K562 (cell line): ENCODE measurements around the gene PCLAF.

ENCODE experiments used
- BRCA1 ChIP-seq, 2 experiments: fragments of 450-650 bp in 1 of 2; sonication (generic) in 1 of 2; formaldehyde crosslinking in 1 of 2; IDR thresholded peaks; 2 replicates each; pipeline versions ENCODE4 v1.5.0 to v1.6.1; 2017 to 2020; ENCODE audit warnings: mild to moderate bottlenecking in 1 of 2, missing genetic modification reagents in 1 of 2
- POLR2G ChIP-seq: fragments of 200-400 bp; formaldehyde crosslinking; IDR thresholded peaks from 2 replicates; pipeline ENCODE4 v1.6.1; 2017; ENCODE audit warnings: low read depth, mild to moderate bottlenecking, antibody characterized with exemption, low read length, moderate library complexity
- RBM39 ChIP-seq: fragments of 200-400 bp; formaldehyde crosslinking; optimal IDR thresholded peaks from 2 replicates; pipeline ENCODE3; 2018; ENCODE audit warnings: low read depth, low read length
- SMARCA4 ChIP-seq: fragments of 450-650 bp; IDR thresholded peaks from 2 replicates; pipeline ENCODE4 v1.6.1; 2016
- USF1 ChIP-seq: sonication (generic); formaldehyde crosslinking; IDR thresholded peaks from 2 replicates; pipeline ENCODE4 v1.9.0; 2022; ENCODE audit warnings: mild to moderate bottlenecking, missing genetic modification reagents
- ZNF224 ChIP-seq: sonication (generic); formaldehyde crosslinking; IDR thresholded peaks from 2 replicates; pipeline ENCODE4 v1.8.0; 2022; ENCODE audit warnings: mild to moderate bottlenecking, missing genetic modification reagents
- TF ChIP-seq, protein P1 (sequence below): fragments of 450-650 bp; formaldehyde crosslinking; IDR thresholded peaks from 2 replicates; pipeline ENCODE4 v1.4.0; 2022; ENCODE audit warnings: missing genetic modification characterization
- TF ChIP-seq, protein P2 (sequence below), 3 experiments: IDR thresholded peaks in 2 of 3; conservative IDR thresholded peaks in 1 of 3; 2 replicates each; pipeline ENCODE4 v1.5.1; 2011 to 2012; ENCODE audit warnings: low read length in 3 of 3, mild to moderate bottlenecking in 3 of 3, control low read depth in 2 of 3, improper control_type of control experiment in 1 of 3, inconsistent platforms in 1 of 3, low read depth in 1 of 3, mixed read lengths in 1 of 3, moderate library complexity in 1 of 3; ENCODE audit not compliant: insufficient read depth in 2 of 3
- TF ChIP-seq, protein P3 (sequence below): fragments of 450-650 bp; formaldehyde crosslinking; IDR thresholded peaks from 2 replicates; pipeline ENCODE4 v1.4.0; 2022; ENCODE audit warnings: mild to moderate bottlenecking, moderate library complexity
- TF ChIP-seq, protein P4 (sequence below): IDR thresholded peaks from 3 replicates; pipeline ENCODE4 v1.6.1; 2011; ENCODE audit warnings: borderline replicate concordance, mild to moderate bottlenecking; ENCODE audit not compliant: insufficient read length, insufficient read depth

- TF ChIP-seq POLR2G (no peak), RBM39 (no peak), SMARCA4 (no peak), BRCA1 (IDR thresholded peaks at IDR 0.05) (no peak), BRCA1 (CRISPR knock-in tag; IDR thresholded peaks at IDR 0.05) (no peak), USF1 (CRISPR knock-in tag) (no peak), ZNF224 (no peak)
- TF ChIP-seq, protein P1, sequence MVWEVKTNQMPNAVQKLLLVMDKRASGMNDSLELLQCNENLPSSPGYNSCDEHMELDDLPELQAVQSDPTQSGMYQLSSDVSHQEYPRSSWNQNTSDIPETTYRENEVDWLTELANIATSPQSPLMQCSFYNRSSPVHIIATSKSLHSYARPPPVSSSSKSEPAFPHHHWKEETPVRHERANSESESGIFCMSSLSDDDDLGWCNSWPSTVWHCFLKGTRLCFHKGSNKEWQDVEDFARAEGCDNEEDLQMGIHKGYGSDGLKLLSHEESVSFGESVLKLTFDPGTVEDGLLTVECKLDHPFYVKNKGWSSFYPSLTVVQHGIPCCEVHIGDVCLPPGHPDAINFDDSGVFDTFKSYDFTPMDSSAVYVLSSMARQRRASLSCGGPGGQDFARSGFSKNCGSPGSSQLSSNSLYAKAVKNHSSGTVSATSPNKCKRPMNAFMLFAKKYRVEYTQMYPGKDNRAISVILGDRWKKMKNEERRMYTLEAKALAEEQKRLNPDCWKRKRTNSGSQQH (CRISPR knock-in tag), result no peak
- TF ChIP-seq, protein P2, sequence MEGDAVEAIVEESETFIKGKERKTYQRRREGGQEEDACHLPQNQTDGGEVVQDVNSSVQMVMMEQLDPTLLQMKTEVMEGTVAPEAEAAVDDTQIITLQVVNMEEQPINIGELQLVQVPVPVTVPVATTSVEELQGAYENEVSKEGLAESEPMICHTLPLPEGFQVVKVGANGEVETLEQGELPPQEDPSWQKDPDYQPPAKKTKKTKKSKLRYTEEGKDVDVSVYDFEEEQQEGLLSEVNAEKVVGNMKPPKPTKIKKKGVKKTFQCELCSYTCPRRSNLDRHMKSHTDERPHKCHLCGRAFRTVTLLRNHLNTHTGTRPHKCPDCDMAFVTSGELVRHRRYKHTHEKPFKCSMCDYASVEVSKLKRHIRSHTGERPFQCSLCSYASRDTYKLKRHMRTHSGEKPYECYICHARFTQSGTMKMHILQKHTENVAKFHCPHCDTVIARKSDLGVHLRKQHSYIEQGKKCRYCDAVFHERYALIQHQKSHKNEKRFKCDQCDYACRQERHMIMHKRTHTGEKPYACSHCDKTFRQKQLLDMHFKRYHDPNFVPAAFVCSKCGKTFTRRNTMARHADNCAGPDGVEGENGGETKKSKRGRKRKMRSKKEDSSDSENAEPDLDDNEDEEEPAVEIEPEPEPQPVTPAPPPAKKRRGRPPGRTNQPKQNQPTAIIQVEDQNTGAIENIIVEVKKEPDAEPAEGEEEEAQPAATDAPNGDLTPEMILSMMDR (IDR thresholded peaks at IDR 0.05 in 2 of 3, conservative IDR thresholded peaks at IDR 0.05 in 1 of 3; ENCODE audit: insufficient read depth in 2 of 3, low read depth in 1 of 3, low read length in 3 of 3), result no peak
- TF ChIP-seq, protein P3, sequence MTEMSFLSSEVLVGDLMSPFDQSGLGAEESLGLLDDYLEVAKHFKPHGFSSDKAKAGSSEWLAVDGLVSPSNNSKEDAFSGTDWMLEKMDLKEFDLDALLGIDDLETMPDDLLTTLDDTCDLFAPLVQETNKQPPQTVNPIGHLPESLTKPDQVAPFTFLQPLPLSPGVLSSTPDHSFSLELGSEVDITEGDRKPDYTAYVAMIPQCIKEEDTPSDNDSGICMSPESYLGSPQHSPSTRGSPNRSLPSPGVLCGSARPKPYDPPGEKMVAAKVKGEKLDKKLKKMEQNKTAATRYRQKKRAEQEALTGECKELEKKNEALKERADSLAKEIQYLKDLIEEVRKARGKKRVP (CRISPR knock-in tag), result no peak
- TF ChIP-seq, protein P4, sequence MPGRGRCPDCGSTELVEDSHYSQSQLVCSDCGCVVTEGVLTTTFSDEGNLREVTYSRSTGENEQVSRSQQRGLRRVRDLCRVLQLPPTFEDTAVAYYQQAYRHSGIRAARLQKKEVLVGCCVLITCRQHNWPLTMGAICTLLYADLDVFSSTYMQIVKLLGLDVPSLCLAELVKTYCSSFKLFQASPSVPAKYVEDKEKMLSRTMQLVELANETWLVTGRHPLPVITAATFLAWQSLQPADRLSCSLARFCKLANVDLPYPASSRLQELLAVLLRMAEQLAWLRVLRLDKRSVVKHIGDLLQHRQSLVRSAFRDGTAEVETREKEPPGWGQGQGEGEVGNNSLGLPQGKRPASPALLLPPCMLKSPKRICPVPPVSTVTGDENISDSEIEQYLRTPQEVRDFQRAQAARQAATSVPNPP, result no peak
Observed at GRCh38 chr15:64412216-64412615, 31.0 kb upstream of the PCLAF start.
